Upper lobe of right lung (tissue), 1 donor: ENCODE data around the gene GPR153. TPM values are rescaled to one million over a fixed set of nuclear protein-coding genes. Genes with fewer than 3 reads are reported as not detected.

Source experiments
- ATAC-seq: fragments of 200-7000 bp; cut with Tn5 transposase; one replicate; pipeline ENCODE4 v1.9.1; 2020; ENCODE audit warnings: mild to moderate bottlenecking, moderate library complexity
- DNase-seq: peaks from one replicate; pipeline ENCODE4 v3.0.0-alpha.2; 2020
- H3K27ac ChIP-seq: fragments of 200-600 bp; one replicate; pipeline ENCODE4 v1.8.0; 2022
- H3K27me3 ChIP-seq: fragments of 200-600 bp; one replicate; pipeline ENCODE4 v1.8.0; 2022; ENCODE audit warnings: mild to moderate bottlenecking
- H3K36me3 ChIP-seq: fragments of 200-600 bp; one replicate; pipeline ENCODE4 v1.8.0; 2022
- H3K4me1 ChIP-seq: fragments of 200-600 bp; one replicate; pipeline ENCODE4 v1.8.0; 2022
- H3K4me3 ChIP-seq: fragments of 200-600 bp; one replicate; pipeline ENCODE4 v1.8.0; 2022; ENCODE audit warnings: mild to moderate bottlenecking
- H3K9me3 ChIP-seq: fragments of 200-600 bp; one replicate; pipeline ENCODE4 v1.8.0; 2022
- intact Hi-C: fragments of 100-400 bp; cut with DNase I; formaldehyde crosslinking; loops from one replicate; pipeline ENCODE4 v1.11.0; 2022
- total RNA-seq: library from RNA; stranded (reverse); fragmentation: NEBNext Ultra II Directional; extraction: Animal tissue kit (Norgen Biotek cat#: 25700); gene quantifications from one replicate; pipeline ENCODE4 v1.2.1, GENCODE V29; 2021
- TF ChIP-seq, protein P1 (sequence below): fragments of 200-600 bp; IDR thresholded peaks from one replicate; pipeline ENCODE4 v1.8.0; 2022; ENCODE audit warnings: antibody characterized with exemption
- donor health status: DM: no; HTN: yes; CAD: no; lungs with severe emphysema.

GPR153 gene
- total RNA-seq, 1 donor from 2014 or later: 16.9 TPM

- peaks cover 17% of the 10 kb centered on the region for H3K4me1 ChIP-seq
Measured at GRCh38 chr1:6239213-6239752, 21.6 kb downstream of the GPR153 start.

DNA sequence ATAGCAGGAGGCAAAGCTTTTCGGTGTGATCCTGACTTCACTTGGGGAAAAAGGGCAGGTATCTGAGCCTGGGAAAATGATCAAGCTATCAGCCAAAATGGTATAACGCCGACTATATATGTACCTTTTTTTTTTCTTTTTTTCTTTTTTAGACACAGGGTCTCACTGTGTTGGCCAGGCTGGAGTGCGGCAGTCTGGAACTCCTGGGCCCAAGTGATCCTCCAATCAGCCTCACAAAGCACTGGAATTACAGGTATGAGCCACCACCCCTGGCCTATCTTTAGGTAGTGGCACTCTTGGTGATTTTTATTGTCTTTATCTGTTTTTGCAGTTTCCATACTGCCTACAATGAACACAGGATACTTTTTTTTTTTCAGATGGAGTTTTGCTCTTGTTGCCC lies 23.8 kb downstream of the GPR153 start:
- ATAC-seq: no peak
- intact Hi-C loops: no loop called here
- H3K9me3 ChIP-seq: no peaks in the 10 kb centered on the region

More at GRCh38 chr1:6239213-6239752, 21.6 kb downstream of the GPR153 start:
- Histone ChIP-seq H3K9me3 (no peaks in the 10 kb centered on the region), H3K27ac (no peak overlapping the region), H3K36me3 (no peaks in the 10 kb centered on the region), H3K27me3 (peaks cover 49% of the 10 kb centered on the region), H3K4me3 (no peak overlapping the region)
- DNase-seq: no peak
- TF ChIP-seq, protein P1, sequence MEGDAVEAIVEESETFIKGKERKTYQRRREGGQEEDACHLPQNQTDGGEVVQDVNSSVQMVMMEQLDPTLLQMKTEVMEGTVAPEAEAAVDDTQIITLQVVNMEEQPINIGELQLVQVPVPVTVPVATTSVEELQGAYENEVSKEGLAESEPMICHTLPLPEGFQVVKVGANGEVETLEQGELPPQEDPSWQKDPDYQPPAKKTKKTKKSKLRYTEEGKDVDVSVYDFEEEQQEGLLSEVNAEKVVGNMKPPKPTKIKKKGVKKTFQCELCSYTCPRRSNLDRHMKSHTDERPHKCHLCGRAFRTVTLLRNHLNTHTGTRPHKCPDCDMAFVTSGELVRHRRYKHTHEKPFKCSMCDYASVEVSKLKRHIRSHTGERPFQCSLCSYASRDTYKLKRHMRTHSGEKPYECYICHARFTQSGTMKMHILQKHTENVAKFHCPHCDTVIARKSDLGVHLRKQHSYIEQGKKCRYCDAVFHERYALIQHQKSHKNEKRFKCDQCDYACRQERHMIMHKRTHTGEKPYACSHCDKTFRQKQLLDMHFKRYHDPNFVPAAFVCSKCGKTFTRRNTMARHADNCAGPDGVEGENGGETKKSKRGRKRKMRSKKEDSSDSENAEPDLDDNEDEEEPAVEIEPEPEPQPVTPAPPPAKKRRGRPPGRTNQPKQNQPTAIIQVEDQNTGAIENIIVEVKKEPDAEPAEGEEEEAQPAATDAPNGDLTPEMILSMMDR: no peak
- ATAC-seq: no peak
- intact Hi-C loops: no loop called here

DNA sequence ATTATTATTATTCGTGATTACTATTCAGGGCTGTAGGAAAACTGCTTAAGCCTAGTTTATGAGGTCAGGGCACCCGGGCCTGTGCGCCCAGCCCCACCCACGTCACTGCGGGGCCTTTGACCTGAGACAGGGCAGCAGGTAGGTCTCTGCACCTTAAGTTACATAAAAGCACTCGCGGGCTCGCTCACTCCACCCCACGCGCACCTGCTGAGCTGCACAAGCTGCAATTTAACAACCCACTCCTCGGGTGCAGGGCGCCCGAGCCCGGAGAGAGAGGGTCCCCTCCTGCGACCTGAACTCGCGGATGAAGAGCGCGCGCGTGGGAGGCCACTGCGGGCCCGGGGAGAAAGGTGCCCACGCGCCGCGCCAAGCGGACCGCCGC lies 25.6 kb downstream of the GPR153 start:
- Histone ChIP-seq H3K9me3 (no peaks in the 10 kb centered on the region), H3K27me3 (peaks cover 12% of the 10 kb centered on the region), H3K4me1 (peaks cover 11% of the 10 kb centered on the region), H3K4me3 (peak overlapping the region; percentile 78), H3K27ac (peak overlapping the region; percentile 36), H3K36me3 (peaks cover 33% of the 10 kb centered on the region)
- intact Hi-C loops: no loop called here
- ATAC-seq (peak; percentile 8), DNase-seq (peak; percentile 73)
- TF ChIP-seq, protein P1: no peak

More for the DNA sequence above, 23.8 kb downstream of the GPR153 start:
- no peak for DNase-seq
- H3K4me3 ChIP-seq: no peak overlapping the region
- TF ChIP-seq, protein P1: no peak
- H3K4me1 ChIP-seq: peaks cover 17% of the 10 kb centered on the region
- peaks cover 30% of the 10 kb centered on the region for H3K27me3 ChIP-seq
- no peak overlapping the region for H3K27ac ChIP-seq
- peaks cover 17% of the 10 kb centered on the region for H3K36me3 ChIP-seq

- H3K4me3 ChIP-seq: peak overlapping the region; percentile 78
- H3K9me3 ChIP-seq: no peaks in the 10 kb centered on the region
- ATAC-seq (no peak), DNase-seq (no peak)
- H3K4me1 ChIP-seq: peaks cover 11% of the 10 kb centered on the region
- intact Hi-C loops: no loop called here
- peaks cover 39% of the 10 kb centered on the region for H3K36me3 ChIP-seq
- peaks cover 6% of the 10 kb centered on the region for H3K27me3 ChIP-seq
- peak overlapping the region; percentile 36 for H3K27ac ChIP-seq
- TF ChIP-seq, protein P1: no peak
Measured at GRCh38 chr1:6234502-6235295, 26.2 kb downstream of the GPR153 start.

GRCh38 chr1:6233376-6233775 lies 27.5 kb downstream of the GPR153 start:
- intact Hi-C loops: no loop called here
- no peak for DNase-seq
- TF ChIP-seq, protein P1: no peak
- Histone ChIP-seq H3K4me1 (peaks cover 11% of the 10 kb centered on the region), H3K36me3 (peaks cover 50% of the 10 kb centered on the region), H3K9me3 (no peaks in the 10 kb centered on the region), H3K27ac (no peak overlapping the region), H3K27me3 (no peaks in the 10 kb centered on the region), H3K4me3 (no peak overlapping the region)
- ATAC-seq: no peak
